HCT116 (cell line): ENCODE data around the gene SORCS2. TPM values are rescaled to one million over a fixed set of nuclear protein-coding genes. Genes with fewer than 3 reads are reported as not detected.

Experiments
- ATAC-seq: fragments of 200-7000 bp; cut with Tn5 transposase; 2 replicates; pipeline ENCODE4 v1.9.1; 2020; ENCODE audit warnings: mild to moderate bottlenecking, moderate library complexity
- BruUV-seq: library from RNA; stranded (reverse); fragments of 400-500 nt; replicated peaks from 2 replicates; lab custom pipeline; 2021; lab: Mats Ljungman, UMichigan
- CTCF ChIA-PET: fragments of 300-600 bp; sonication (Branson Sonifier 250); formaldehyde crosslinking; loops from one replicate; lab custom pipeline; 2021; ENCODE audit warnings: antibody characterized with exemption; lab: Charles Lee
- POLR2A ChIA-PET: fragments of 300-600, 350-600 bp; sonication (Branson Sonifier 250); formaldehyde crosslinking; loops from one replicate; lab custom pipeline; 2021; ENCODE audit warnings: antibody characterized with exemption; lab: Charles Lee
- RAD21 ChIA-PET, 2 experiments: fragments of 300-600 bp; sonication (Branson Sonifier 250); formaldehyde crosslinking; loops; one replicate each; lab custom pipeline; 2023; ENCODE audit warnings: low total read pairs in 2 of 2; ENCODE audit not compliant: uncharacterized antibody in 2 of 2, unreplicated experiment in 2 of 2, low non-redundant PET in 1 of 2; lab: Charles Lee
- DNase-seq: peaks from one replicate; pipeline ENCODE4 v3.0.0-alpha.2; 2010; ENCODE audit warnings: low read depth, low spot score
- H2AFZ ChIP-seq: fragments of 200-600 bp; shearing (Covaris generic), sonication (generic); 2 replicates; pipeline ENCODE4 v1.6.1; 2017; ENCODE audit warnings: low read depth, mixed run types, mixed read lengths, antibody characterized with exemption, low read length; ENCODE audit not compliant: poor library complexity, severe bottlenecking
- H3K27ac ChIP-seq: 2 replicates; pipeline ENCODE4 v1.5.1; 2012; ENCODE audit warnings: low read depth, low read length
- H3K27me3 ChIP-seq: fragments of 200-600 bp; sonication (generic); 2 replicates; pipeline ENCODE4 v1.6.1; 2016; ENCODE audit warnings: mixed run types, low read length, mixed read lengths; ENCODE audit not compliant: insufficient read depth
- H3K36me3 ChIP-seq, 2 experiments: fragments of 200-500 bp in 1 of 2; fragments of 200-600 bp in 1 of 2; sonication (Bioruptor generic) in 1 of 2; sonication (generic) in 1 of 2; 2 replicates each; pipeline versions ENCODE4 v1.5.1 to v1.6.1; 2014 to 2016; ENCODE audit warnings: low read length in 2 of 2, inconsistent platforms in 1 of 2, mixed read lengths in 1 of 2, mixed run types in 1 of 2; ENCODE audit not compliant: insufficient read depth in 2 of 2, control insufficient read depth in 1 of 2
- H3K4me1 ChIP-seq, 2 experiments: fragments of 200-600 bp in 1 of 2; sonication (generic) in 1 of 2; 2 replicates each; pipeline versions ENCODE4 v1.5.1 to v1.6.1; 2012 to 2017; ENCODE audit warnings: low read length in 2 of 2, inconsistent platforms in 1 of 2, mild to moderate bottlenecking in 1 of 2, mixed read lengths in 1 of 2, mixed run types in 1 of 2, moderate library complexity in 1 of 2; ENCODE audit not compliant: insufficient read depth in 2 of 2, control insufficient read depth in 1 of 2
- H3K4me2 ChIP-seq: fragments of 200-600 bp; sonication (generic); 2 replicates; pipeline ENCODE4 v1.6.1; 2017; ENCODE audit warnings: mixed run types, low read length, mixed read lengths
- H3K4me3 ChIP-seq, 2 experiments: fragments of 200-600 bp in 1 of 2; sonication (generic) in 1 of 2; replicated peaks in 1 of 2; 2 replicates each; pipeline ENCODE4 v1.5.1; 2011 to 2016; ENCODE audit warnings: low read length in 2 of 2, control low read depth in 1 of 2, low read depth in 1 of 2, mild to moderate bottlenecking in 1 of 2, mixed read lengths in 1 of 2, mixed run types in 1 of 2
- H3K79me2 ChIP-seq: fragments of 200-600 bp; sonication (generic); 2 replicates; pipeline ENCODE4 v1.6.1; 2017; ENCODE audit warnings: mild to moderate bottlenecking, mixed run types, low read length, moderate library complexity, mixed read lengths; ENCODE audit not compliant: insufficient read depth
- H3K9ac ChIP-seq: fragments of 200-600 bp; sonication (generic); 2 replicates; pipeline ENCODE4 v1.6.1; 2016; ENCODE audit warnings: low read length, mixed read lengths
- H3K9me2 ChIP-seq: fragments of 200-600 bp; sonication (generic), shearing (Covaris generic); 2 replicates; pipeline ENCODE4 v1.6.1; 2017; ENCODE audit warnings: mixed run types, mild to moderate bottlenecking, moderate library complexity; ENCODE audit not compliant: insufficient read depth
- H3K9me3 ChIP-seq, 2 experiments: fragments of 200-500 bp in 1 of 2; fragments of 200-600 bp in 1 of 2; sonication (Bioruptor generic) in 1 of 2; sonication (generic) in 1 of 2; 2 replicates each; pipeline ENCODE4 v1.6.1; 2014 to 2017; ENCODE audit warnings: low read length in 2 of 2, mixed read lengths in 2 of 2, inconsistent platforms in 1 of 2, low read depth in 1 of 2, mild to moderate bottlenecking in 1 of 2, mixed run types in 1 of 2, moderate library complexity in 1 of 2; ENCODE audit not compliant: control insufficient read depth in 1 of 2, insufficient read depth in 1 of 2
- H4K20me1 ChIP-seq: fragments of 200-600 bp; sonication (generic), shearing (Covaris generic); 2 replicates; pipeline ENCODE4 v1.6.1; 2017; ENCODE audit warnings: mixed run types, mild to moderate bottlenecking, moderate library complexity; ENCODE audit not compliant: insufficient read depth
- CBX3 ChIP-seq: IDR thresholded peaks from 2 replicates; pipeline ENCODE4 v1.6.1; 2012; ENCODE audit warnings: low read depth
- EZH2 ChIP-seq: fragments of 200-600 bp; sonication (generic); IDR thresholded peaks from 2 replicates; pipeline ENCODE4 v1.6.1; 2017; ENCODE audit warnings: antibody characterized with exemption, mixed run types
- FOSL1 ChIP-seq: IDR thresholded peaks from 2 replicates; pipeline ENCODE4 v1.6.1; 2012; ENCODE audit warnings: low read depth
- JUND ChIP-seq: IDR thresholded peaks from 2 replicates; pipeline ENCODE4 v1.6.1; 2012
- MAX ChIP-seq: IDR thresholded peaks from 2 replicates; pipeline ENCODE4 v1.6.1; 2012
- POLR2AphosphoS5 ChIP-seq: IDR thresholded peaks from 2 replicates; pipeline ENCODE4 v1.6.1; 2011; ENCODE audit warnings: mild to moderate bottlenecking, low read depth, low read length, moderate library complexity
- RAD21 ChIP-seq: IDR thresholded peaks from 2 replicates; pipeline ENCODE4 v1.6.1; 2012; ENCODE audit warnings: low read depth, mild to moderate bottlenecking
- YY1 ChIP-seq: IDR thresholded peaks from 2 replicates; pipeline ENCODE4 v1.6.1; 2011; ENCODE audit warnings: low read length, low read depth, moderate library complexity, mild to moderate bottlenecking; ENCODE audit not compliant: insufficient replicate concordance; ENCODE audit errors: extremely low read depth
- ZFX ChIP-seq: fragments of 450-650 bp; IDR thresholded peaks from 2 replicates; pipeline ENCODE4 v1.6.1; 2017
- intact Hi-C: fragments of 100-400 bp; cut with micrococcal nuclease; formaldehyde crosslinking; loops from 2 replicates; pipeline ENCODE4 v1.10.0; 2022
- total RNA-seq: library from RNA; stranded (reverse); gene quantifications from one replicate; pipeline ENCODE4 v1.2.1, GENCODE V29; 2021; ENCODE audit not compliant: unreplicated experiment
- TF ChIP-seq, protein P1 (sequence below): IDR thresholded peaks from 2 replicates; pipeline ENCODE4 v1.6.1; 2012
- TF ChIP-seq, protein P2 (sequence below): IDR thresholded peaks from 2 replicates; pipeline ENCODE4 v1.6.1; 2011; ENCODE audit warnings: mild to moderate bottlenecking, low read length, moderate library complexity; ENCODE audit not compliant: insufficient replicate concordance; ENCODE audit errors: extremely low read depth

Gene SORCS2
- total RNA-seq, 1 experiment from 2014 or later: 0.37 TPM

DNA sequence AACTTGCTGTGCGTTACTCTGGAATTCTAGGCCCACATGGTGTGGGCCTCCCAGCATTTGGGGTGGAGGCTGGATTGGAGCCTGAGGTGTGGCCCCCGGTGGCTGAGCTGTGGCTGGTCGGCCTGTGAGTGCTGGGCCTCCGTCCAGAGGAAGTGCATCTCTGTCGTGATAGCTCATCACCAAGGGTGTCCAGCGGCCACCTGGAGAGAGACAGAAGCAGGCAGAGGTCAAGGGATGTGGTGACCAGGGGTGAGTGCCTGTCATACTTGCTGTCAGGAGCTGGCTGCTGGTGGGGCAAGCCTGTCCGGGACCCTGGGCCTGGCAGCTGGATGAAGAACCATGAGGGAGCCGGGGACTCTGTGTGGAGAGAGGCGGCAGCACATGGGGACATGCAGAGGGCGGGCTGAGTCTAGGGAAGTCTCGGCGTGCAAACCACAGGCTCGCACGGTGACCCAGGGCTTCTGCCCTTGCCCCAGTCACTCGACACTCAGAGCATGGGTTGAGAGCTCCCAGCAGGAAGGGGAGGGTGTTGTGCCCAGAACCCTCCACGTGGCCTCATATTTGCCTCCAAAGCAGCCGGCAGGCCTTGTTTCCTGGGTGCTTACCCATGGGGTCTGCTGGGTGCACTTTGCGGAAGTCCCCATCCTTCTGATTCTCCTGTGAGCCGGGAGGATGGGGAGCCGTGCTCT lies 6.2 kb downstream of the SORCS2 start:
- no peak overlapping the region for H2AFZ ChIP-seq
- ChIA-PET POLR2A (interaction anchor here (2.8 kb wide), 1 partner anchor 8 kb away, joined by 10 read pairs; no protein-coding TSS in a partner anchor), RAD21 (no interaction called here), CTCF (no interaction called here)
- intact Hi-C loops: no loop called here
- no peaks in the 10 kb centered on the region for H3K9me2 ChIP-seq
- no peak overlapping the region for H3K9ac ChIP-seq
- H3K27ac ChIP-seq: no peak overlapping the region
- H3K79me2 ChIP-seq: no peaks in the 10 kb centered on the region
- H3K4me2 ChIP-seq: no peak overlapping the region
- H3K9me3 ChIP-seq: no peaks in the 10 kb centered on the region
- no peaks in the 10 kb centered on the region for H3K36me3 ChIP-seq
- peaks cover 10% of the 10 kb centered on the region; the same call in 1 of the 2 replicates for H3K27me3 ChIP-seq
- DNase-seq (no peak), ATAC-seq (no peak)
- BruUV-seq: no TSS peak
- H3K4me3 ChIP-seq: no peak overlapping the region
- H3K4me1 ChIP-seq: no peaks in the 10 kb centered on the region
- TF ChIP-seq, protein P1, sequence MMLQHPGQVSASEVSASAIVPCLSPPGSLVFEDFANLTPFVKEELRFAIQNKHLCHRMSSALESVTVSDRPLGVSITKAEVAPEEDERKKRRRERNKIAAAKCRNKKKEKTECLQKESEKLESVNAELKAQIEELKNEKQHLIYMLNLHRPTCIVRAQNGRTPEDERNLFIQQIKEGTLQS: no peak
- TF ChIP-seq JUND (no peak), RAD21 (no peak), MAX (no peak), FOSL1 (no peak), POLR2AphosphoS5 (no peak), ZFX (no peak), EZH2 (no peak), CBX3 (no peak), YY1 (no peak)
- TF ChIP-seq, protein P2, sequence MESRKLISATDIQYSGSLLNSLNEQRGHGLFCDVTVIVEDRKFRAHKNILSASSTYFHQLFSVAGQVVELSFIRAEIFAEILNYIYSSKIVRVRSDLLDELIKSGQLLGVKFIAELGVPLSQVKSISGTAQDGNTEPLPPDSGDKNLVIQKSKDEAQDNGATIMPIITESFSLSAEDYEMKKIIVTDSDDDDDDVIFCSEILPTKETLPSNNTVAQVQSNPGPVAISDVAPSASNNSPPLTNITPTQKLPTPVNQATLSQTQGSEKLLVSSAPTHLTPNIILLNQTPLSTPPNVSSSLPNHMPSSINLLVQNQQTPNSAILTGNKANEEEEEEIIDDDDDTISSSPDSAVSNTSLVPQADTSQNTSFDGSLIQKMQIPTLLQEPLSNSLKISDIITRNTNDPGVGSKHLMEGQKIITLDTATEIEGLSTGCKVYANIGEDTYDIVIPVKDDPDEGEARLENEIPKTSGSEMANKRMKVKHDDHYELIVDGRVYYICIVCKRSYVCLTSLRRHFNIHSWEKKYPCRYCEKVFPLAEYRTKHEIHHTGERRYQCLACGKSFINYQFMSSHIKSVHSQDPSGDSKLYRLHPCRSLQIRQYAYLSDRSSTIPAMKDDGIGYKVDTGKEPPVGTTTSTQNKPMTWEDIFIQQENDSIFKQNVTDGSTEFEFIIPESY: no peak
- H4K20me1 ChIP-seq: no peaks in the 10 kb centered on the region
